ENCODE data around the gene ZMIZ2.
"Not testable (repeated sequence)": the region's sequence is repeated elsewhere in the genome, so short reads cannot be mapped to it uniquely, and the experiment has no call there.

The ZMIZ2 gene

DNA sequence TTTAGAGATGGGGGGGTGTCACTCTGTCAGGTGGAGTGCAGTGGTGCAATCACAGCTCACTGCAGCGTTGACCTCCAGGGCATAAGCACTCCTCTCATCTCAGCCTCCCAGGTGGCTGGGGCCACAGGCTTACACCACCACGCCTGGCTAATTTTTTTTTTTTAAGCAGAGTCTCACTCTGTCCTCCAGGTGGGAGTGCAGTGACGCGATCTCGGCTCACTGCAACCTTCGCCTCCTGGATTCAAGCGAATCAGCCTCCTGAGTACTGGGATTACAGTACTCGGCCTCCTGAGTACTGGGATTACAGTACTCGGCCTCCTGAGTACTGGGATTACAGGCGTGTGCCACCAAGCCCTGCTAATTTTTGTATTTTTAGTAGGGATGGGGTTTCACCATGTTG lies 24.2 kb downstream of the ZMIZ2 start:
- DNase-seq: no peak

DNA sequence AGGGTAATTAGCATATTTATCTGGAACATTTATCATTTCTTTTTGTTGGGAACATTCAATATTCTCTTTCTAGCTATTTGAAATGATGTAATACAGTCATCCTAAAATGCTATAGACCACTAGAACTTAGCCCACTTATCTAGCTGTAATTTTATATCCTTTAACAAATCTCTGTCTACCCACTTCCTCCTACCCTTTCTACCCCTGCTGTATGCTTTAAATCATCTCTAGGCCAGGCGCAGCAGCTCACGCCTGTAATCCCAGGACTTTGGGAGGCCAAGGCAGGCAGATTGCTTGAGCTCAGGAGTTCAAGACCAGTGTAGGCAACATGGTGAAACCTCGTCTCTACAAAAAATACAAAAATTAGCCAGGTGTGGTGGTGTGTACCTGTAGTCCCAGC lies 25.8 kb downstream of the ZMIZ2 start:
- DNase-seq: not testable (repeated sequence)

GRCh38 chr7:44775383-44776107 lies 26.9 kb downstream of the ZMIZ2 start:
- no peak for DNase-seq

GRCh38 chr7:44776211-44776610 lies 27.6 kb downstream of the ZMIZ2 start:
- no peak for DNase-seq

- DNase-seq: no peak
Observed at GRCh38 chr7:44782460-44782859, 33.8 kb downstream of the ZMIZ2 start.

GRCh38 chr7:44783407-44783806 lies 34.8 kb downstream of the ZMIZ2 start:
- DNase-seq: no peak

- DNase-seq: no peak
Observed at GRCh38 chr7:44784364-44784763, 35.7 kb downstream of the ZMIZ2 start.

GRCh38 chr7:44785218-44785617 lies 36.6 kb downstream of the ZMIZ2 start:
- not testable (repeated sequence) for DNase-seq

DNA sequence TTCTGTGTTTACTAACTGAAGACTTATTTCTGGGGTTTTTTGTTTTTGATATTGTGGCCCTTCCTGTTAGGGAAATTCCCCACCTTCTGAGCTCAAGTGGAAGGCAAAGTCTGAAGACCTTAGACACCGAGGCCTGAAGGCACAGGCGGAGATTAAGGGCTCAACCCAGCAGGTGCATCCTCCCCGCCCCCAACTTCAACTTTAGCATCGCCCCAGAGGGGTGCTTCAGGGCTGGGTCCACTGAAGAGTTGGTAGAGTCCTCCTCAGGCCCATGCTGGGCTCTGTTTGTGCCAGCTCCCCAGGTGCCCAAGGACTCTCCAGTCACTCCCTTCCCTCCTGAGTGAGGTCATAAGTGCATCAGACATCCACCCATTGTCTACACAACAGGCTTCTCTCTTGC lies 38.4 kb downstream of the ZMIZ2 start:
- DNase-seq: no peak

- no peak for DNase-seq
Observed at GRCh38 chr7:44787762-44788161, 39.1 kb downstream of the ZMIZ2 start.

GRCh38 chr7:44789990-44790389 lies 41.3 kb downstream of the ZMIZ2 start:
- DNase-seq: no peak

DNA sequence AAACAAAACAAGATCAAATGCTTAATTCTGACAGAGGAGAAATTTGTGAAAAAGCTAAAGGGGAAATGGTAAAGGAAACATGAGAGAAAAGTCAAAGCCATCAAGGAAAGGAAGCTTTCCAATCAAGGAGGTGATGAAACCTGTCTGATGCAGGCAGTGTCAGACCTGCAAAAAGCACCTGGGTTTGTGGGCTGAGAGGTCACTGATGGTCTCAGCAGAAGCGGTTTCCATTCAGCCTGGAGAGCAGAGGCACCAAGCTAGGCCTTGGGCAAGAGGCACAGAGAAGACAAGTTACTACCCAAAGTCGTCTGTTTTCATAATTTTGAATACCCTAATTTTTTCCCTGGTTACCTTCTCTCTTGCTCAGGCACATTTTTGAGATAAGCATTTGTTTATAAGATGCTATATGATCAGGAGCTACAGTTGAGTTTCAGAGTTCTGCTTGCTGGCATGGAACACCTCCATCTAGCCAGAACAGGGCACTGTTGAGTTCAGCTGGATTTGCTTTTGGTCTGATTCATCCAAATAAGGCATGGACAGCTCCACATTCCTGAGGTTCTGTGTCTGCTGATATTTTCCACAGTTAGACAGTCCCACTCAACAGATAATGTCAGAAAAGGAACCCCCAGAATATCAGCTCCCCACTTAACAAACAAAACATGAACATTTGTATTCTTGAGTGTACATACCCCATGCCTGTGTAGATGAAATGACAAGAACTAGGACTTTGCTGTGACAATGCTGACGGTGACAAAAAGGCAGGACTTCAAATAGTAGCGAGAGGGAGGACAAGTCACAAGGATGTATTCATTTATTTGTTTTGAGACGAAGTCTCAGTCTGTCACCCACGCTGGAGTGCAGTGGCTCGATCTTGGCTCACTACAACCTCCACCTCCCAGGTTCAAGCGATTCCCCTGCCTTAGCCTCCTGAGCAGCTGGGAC lies 42.9 kb downstream of the ZMIZ2 start:
- no peak for DNase-seq

DNA sequence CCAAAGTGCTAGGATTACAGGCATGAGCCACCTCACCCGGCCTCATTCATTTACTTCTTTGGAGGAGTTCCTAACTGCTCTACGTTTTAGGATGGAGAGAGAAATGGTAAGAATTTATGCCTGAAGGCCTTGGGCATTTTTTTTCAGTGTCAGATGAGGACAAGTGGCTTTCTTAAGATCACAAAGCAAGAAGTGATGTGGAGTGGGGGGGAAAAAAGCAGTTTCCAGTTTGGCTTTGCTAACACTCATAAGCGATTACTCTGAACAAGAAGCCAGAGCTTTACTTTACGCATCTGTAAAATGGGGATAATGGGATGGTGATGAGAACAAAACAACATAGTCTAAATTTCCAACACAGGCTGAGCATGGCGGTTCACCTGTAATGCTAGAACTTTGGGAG lies 45.3 kb downstream of the ZMIZ2 start:
- DNase-seq: no peak

- DNase-seq: no peak
Observed at GRCh38 chr7:44794331-44794730, 45.7 kb downstream of the ZMIZ2 start.

GRCh38 chr7:44796034-44796503 lies 47.4 kb downstream of the ZMIZ2 start:
- no peak for DNase-seq

DNA sequence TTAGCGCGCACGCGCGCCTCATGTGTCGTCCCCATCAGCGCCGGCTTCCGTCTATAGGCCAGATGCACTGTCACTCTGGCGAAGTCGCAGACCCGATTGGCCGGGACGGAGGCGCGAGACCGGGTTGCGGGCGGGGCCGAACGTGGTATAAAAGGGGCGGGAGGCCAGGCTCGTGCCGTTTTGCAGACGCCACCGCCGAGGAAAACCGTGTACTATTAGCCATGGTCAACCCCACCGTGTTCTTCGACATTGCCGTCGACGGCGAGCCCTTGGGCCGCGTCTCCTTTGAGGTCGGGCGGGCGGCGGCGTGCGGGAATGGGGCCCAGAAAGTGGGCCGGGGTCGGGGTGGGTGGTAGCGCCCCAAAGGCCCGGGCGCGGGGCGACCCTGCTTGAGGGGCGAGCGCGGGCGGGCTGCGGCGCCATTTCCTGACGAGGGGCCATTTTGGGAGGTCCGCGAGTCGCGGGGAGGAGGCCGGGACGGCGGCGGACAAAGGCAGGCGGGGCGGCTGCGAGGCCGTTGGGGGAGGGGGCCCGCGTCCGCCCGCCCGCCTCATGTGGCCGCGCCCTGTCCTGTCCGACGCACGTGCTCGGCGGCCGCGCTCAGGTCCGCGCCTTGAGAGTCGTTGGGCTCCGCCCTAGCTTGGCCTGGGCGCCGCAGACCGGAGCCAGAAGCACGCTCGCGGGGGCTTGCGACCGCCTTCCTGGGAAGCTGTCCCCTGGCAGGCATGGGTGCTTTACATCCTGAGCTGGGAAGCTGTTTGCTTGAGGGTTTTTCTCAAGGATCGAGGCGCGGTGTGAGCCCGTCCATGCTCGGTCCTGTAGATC lies 48.1 kb downstream of the ZMIZ2 start, which contains the start of gene PPIA:
Gene PPIA, plus strand, starts transcription at position 178 of the 825 bp plus-strand sequence. Its CDS starts 44 bp downstream, at position 222.
- peak; percentile 99 for DNase-seq

DNA sequence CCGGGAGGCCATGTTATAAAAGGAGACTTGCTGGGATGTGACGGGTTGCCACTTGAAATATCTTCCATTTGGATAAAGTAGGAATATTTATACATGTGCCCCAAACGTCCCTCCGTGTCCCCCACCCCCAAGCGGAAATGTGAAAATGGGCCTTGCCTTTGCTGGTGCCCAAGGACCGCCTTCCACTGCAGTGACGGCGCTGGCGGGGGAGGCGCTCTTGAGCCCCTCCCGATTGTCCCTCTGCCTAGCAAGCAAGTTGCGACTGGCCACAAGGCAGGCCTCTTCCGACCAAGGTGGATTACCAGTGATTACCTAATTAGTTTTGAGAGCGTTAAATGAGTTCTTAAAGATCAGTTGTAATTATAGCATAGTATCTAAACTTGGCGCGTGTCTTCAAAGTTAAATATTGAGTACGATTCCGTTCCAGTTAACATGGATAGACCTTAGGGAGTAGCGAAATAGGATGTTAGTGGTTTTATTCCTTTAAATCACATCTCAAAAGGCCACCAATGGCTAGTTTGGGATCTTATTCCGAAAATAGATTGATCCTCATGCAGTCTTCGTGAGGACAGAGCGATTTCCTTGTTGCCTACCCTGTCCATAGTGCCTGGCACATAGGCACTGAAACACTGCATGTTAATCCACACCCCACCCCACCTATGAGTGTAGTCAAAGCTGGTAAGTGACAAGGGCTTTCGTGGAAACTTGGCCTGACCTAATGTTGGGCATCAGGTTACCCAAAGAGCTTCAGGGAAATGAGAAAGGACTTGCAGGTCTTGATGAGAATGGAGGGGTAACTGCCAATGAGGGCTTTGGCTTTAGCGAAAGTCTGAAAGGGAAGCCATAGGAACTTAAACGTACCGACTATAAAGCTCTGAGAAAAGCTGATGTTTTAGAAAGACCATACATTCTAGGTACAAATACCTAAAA lies 48.9 kb downstream of the ZMIZ2 start:
- DNase-seq: peak; percentile 87

- peak; percentile 11 for DNase-seq
Observed at GRCh38 chr7:44798649-44799305, 50.1 kb downstream of the ZMIZ2 start.

GRCh38 chr7:44799939-44800338 lies 51.3 kb downstream of the ZMIZ2 start:
- no peak for DNase-seq

DNA sequence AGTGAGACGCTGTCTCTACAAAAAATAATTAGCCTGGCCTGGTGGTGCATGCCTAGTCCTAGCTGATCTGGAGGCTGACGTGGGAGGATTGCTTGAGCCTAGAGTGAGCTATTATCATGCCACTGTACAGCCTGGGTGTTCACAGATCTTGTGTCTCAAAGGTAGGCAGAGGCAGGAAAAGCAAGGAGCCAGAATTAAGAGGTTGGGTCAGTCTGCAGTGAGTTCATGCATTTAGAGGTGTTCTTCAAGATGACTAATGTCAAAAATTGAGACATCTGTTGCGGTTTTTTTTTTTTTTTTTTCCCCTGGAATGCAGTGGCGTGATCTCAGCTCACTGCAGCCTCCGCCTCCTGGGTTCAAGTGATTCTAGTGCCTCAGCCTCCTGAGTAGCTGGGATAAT lies 53.2 kb downstream of the ZMIZ2 start:
- DNase-seq: no peak

GRCh38 chr7:44802418-44803025 lies 53.9 kb downstream of the ZMIZ2 start:
- DNase-seq: no peak
